Activated T-helper 1 cell treated with Interleukin-2 at 50 U/mL for 16 hours (primary cell): ENCODE data around the gene ADCY7.

Experiments
- DNase-seq: peaks from one replicate; pipeline ENCODE4 v3.0.0-alpha.2; 2020; ENCODE audit warnings: low read depth

ADCY7 gene

DNA sequence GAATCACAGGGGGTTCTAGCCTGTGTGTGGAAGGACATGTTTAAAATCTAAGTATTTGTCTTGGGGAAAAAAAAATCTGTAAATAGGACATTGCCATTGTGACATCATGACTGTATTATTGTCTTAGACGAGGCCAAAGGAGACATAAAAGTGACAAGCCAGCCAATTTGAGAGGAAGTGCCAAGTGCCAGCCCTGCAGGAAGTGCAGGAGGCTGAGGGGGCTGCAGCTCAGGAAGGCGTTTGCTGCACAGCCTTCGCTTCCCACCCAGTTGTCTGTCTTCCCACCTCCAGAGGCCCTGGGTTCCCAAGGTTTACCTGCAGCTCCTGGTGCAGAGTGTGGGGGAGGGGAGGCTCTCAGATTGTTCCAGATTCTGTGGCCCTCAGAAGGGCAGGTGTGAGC is 1.3 kb downstream of the ADCY7 start:
- DNase-seq, result no peak

DNA sequence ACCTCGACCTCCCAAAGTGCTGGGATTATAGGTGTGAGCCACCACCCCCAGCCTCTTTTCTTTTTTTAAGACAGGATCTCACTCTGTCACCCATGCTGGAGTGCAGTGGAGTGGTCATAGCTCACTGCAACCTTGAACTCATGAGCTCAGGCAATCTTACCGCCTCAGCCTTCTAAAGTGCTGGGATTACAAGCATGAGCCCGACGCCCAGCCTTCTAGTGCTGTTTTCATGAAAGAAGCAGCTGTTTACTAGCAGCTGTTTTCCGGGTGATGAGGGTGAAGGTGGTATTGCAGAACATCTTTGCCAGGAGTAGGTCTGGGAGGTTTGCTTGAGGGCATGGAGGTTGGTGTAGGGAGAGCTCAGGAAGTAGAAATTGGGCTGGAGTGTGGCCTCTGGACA is 2.0 kb downstream of the ADCY7 start:
- DNase-seq, result no peak

DNA sequence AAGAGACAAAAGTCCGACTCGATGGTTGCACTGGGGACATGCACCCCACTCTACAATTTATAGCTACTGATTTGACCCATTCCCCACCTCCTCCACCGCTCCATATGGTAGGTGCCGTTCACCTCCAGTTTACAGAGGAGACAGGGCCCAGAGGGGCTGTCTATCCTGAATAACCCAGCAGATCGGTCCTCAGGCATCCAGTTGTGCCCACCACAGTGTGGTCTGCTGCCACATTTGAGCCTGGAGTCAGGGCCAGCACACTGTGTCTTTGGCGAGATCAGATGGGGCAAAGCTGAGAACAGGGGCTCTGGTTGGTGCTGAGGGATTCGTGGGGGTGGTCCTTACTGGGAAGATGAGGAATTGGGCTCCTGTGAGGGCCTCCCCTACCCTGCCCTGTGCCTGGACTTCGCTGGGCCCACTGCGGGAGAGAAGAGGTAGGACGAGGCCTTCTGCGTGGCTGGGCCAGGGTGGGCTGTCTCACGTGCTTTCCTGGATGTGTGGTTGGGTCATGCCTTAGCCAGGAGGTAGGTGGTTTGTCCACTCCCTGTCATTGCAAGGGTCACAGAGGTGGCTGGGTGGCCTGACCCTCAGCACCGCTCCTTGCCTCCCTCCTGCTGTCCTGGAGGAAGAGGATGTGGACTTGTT is 2.8 kb downstream of the ADCY7 start:
- DNase-seq, result no peak

GRCh38 chr16:50269769-50270509 is 3.6 kb downstream of the ADCY7 start:
- no peak for DNase-seq

- no peak for DNase-seq
Observed at GRCh38 chr16:50270510-50271147, 4.3 kb downstream of the ADCY7 start.

- no peak for DNase-seq
Observed at GRCh38 chr16:50271148-50272041, 5.0 kb downstream of the ADCY7 start.

- DNase-seq, result no peak
Observed at GRCh38 chr16:50272111-50272571, 5.8 kb downstream of the ADCY7 start.

GRCh38 chr16:50272687-50273381 is 6.5 kb downstream of the ADCY7 start:
- no peak for DNase-seq

DNA sequence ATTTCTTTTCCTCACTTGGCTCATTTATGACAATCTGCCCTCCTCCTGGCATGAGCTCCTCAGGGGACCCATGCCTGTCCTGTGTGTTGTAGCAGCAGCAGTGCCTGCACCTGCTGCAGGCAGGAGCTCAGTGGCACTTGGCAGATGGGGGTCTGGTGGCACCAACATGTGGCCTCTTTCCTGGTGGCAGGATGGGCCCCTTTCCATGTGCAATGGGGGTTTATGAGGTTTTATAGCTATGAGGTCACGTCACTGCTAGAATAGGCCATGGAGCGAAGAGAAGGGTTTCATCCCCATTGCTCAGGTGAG is 7.0 kb downstream of the ADCY7 start:
- DNase-seq, result no peak

DNA sequence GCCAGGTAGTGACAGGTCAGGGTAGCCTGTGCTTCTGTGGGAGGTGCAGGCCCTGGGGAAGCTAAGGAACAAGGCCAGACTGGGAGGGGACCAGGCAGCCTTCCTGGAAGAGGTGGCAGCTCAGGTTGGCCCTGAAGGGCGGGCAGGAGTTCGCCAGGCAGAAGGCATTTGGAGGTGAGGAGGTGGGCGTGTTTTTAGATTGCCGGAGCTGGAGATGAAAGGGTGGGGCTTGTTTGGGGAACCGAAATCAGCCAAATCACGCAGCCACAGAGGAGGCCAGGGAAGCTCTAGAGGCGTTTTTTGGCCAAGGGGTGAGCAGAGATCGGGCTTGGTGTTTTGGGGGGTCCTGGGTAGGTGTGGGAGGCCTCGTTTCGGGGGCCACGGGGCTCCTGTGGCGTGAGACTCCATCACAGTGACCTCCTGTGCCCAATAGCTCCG is 7.6 kb downstream of the ADCY7 start:
- no peak for DNase-seq

GRCh38 chr16:50274326-50275097 is 8.2 kb downstream of the ADCY7 start:
- peak; percentile 60 for DNase-seq

GRCh38 chr16:50275098-50275415 is 8.7 kb downstream of the ADCY7 start:
- no peak for DNase-seq

DNA sequence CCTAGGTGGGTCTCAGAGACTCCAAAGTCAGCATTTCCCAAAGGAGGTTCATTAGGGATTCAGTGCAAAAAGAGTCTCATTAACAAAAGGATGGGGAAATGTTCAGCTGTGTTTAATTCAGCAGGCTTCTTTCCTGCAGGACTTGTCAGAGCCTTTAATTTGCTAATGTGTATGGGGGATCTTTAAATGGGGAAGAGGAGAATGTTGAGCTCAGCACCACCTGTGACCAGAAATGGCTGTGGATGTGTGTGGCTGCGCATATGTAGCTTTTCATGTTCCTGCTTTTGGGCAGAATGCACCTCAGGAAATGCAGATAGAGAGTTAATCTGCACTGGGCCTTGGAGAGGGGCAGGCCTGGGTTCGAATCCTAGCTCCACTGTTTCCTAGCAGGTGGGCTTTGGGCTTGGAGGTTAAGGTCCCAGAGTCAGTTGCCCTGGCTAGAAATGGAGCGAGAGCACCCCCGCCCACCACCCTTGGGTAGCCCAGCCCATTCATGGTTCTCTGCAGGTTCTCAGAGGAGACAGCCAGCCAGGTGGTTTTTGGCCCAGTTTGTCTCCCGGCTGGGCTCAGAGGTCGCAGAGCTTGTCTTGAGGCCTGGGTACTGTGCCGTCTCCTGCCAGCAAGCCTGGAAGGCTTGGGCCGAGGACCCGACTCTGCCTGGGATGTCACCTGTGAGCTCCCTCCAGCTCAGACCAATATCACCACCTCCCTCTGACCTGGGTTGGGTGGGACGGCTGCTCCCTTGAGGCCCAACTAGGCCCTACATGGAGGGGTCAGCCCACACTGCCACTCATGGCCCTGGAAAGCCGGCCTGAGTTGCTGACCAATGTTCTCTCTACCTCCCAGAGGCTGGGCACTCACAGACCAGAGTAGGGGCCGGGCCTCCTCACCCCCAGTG is 9.3 kb downstream of the ADCY7 start:
- no peak for DNase-seq

- DNase-seq, result no peak
Observed at GRCh38 chr16:50276326-50276640, 9.9 kb downstream of the ADCY7 start.

GRCh38 chr16:50276801-50277555 is 10.6 kb downstream of the ADCY7 start:
- no peak for DNase-seq

- no peak for DNase-seq
Observed at GRCh38 chr16:50278251-50278650, 11.9 kb downstream of the ADCY7 start.

- DNase-seq, result no peak
Observed at GRCh38 chr16:50279504-50279865, 13.1 kb downstream of the ADCY7 start.

- no peak for DNase-seq
Observed at GRCh38 chr16:50280932-50281331, 14.6 kb downstream of the ADCY7 start.

DNA sequence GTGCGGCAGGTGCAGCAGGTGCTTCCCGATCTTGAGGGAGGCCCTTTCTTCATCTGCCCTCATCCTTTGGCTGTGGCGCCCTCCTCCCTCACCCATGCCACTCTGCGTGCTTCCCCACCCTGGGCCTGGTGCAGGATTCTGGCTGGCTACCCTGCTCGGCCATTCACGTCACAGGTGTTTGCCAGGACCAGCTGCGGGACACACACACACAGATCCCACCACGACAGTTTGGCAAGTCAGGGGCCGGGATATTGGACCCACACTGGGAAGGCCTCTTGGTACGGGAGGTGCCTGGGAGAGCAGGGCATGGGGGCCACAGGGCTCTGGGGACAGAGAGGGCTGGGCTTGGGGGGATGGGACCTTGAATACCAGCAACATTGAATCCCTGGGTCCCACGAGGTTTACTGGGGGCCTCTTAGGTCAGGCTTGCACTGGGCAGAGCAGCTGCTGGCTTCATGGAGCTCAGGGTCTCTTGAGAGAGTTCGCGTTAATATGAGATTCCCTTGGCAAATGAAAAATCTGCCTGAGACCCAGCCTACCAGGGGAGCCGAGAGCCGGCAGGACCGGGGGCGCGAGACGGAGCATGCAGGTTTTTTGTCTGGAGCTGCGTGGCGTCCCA is 15.1 kb downstream of the ADCY7 start:
- no peak for DNase-seq
